PC-9 (cell line): ENCODE measurements around the gene CCDC9B. TPM values are rescaled to one million over a fixed set of nuclear protein-coding genes. Genes with fewer than 3 reads are reported as not detected.

Source experiments
- BruUV-seq: library from RNA; stranded (reverse); fragments of 400-500 nt; replicated peaks from 2 replicates; lab custom pipeline; 2021; lab: Mats Ljungman, UMichigan
- CTCF ChIA-PET: fragments of 300-600 bp; sonication (Branson Sonifier 250); formaldehyde crosslinking; loops from one replicate; lab custom pipeline; 2022; ENCODE audit warnings: antibody characterized with exemption; lab: Charles Lee
- POLR2A ChIA-PET: fragments of 300-600 bp; sonication (Branson Sonifier 250); formaldehyde crosslinking; loops from one replicate; lab custom pipeline; 2022; ENCODE audit warnings: antibody characterized with exemption; ENCODE audit not compliant: unreplicated experiment; lab: Charles Lee
- DNase-seq, 2 experiments: peaks; one replicate each; pipeline versions ENCODE4 v3.0.0 to v3.0.0-alpha.2; 2015 to 2022; ENCODE audit warnings: mixed read lengths in 1 of 2
- H2AFZ ChIP-seq: fragments of 200-600 bp; sonication (generic); 2 replicates; pipeline ENCODE4 v1.8.1; 2017; ENCODE audit warnings: antibody characterized with exemption
- H3F3A ChIP-seq: fragments of 200-600 bp; sonication (generic); 2 replicates; pipeline ENCODE4 v1.8.1; 2017; ENCODE audit warnings: antibody characterized with exemption, mild to moderate bottlenecking, low read depth; ENCODE audit not compliant: insufficient read depth
- H3K27ac ChIP-seq: fragments of 200-600 bp; sonication (generic); 2 replicates; pipeline ENCODE4 v1.6.1; 2016; ENCODE audit warnings: mixed run types
- H3K27me3 ChIP-seq: fragments of 200-600 bp; sonication (generic); 2 replicates; pipeline ENCODE4 v1.6.1; 2016; ENCODE audit warnings: low read depth, mixed run types; ENCODE audit not compliant: insufficient read depth
- H3K36me3 ChIP-seq: fragments of 200-600 bp; sonication (generic); 2 replicates; pipeline ENCODE4 v1.6.1; 2016; ENCODE audit warnings: low read depth, mixed run types
- H3K4me1 ChIP-seq: fragments of 200-600 bp; sonication (generic); replicated peaks from 2 replicates; pipeline ENCODE4 v1.6.1; 2016; ENCODE audit warnings: mixed run types; ENCODE audit not compliant: insufficient read depth
- H3K4me2 ChIP-seq: fragments of 200-600 bp; sonication (generic); 2 replicates; pipeline ENCODE4 v1.6.1; 2017; ENCODE audit warnings: mixed run types
- H3K4me3 ChIP-seq: fragments of 200-600 bp; sonication (generic); 2 replicates; pipeline ENCODE4 v1.6.1; 2016; ENCODE audit warnings: mixed run types
- H3K79me2 ChIP-seq: fragments of 200-600 bp; sonication (generic); 2 replicates; pipeline ENCODE4 v1.6.1; 2017; ENCODE audit warnings: low read depth, mixed run types
- H3K9me2 ChIP-seq: fragments of 200-600 bp; sonication (generic); 2 replicates; pipeline ENCODE4 v1.8.1; 2017; ENCODE audit warnings: mild to moderate bottlenecking; ENCODE audit not compliant: insufficient read depth
- H3K9me3 ChIP-seq: fragments of 200-600 bp; sonication (generic); 2 replicates; pipeline ENCODE4 v1.8.1; 2016; ENCODE audit warnings: low read depth; ENCODE audit not compliant: insufficient read depth
- H4K20me1 ChIP-seq: fragments of 200-600 bp; sonication (generic); 2 replicates; pipeline ENCODE4 v1.8.1; 2017; ENCODE audit not compliant: insufficient read depth
- CTCF ChIP-seq: fragments of 200-600 bp; sonication (generic); conservative IDR thresholded peaks from 2 replicates; pipeline ENCODE4 v1.6.1; 2017; ENCODE audit warnings: mixed run types, antibody characterized with exemption, mild to moderate bottlenecking, moderate library complexity
- EZH2 ChIP-seq: fragments of 200-600 bp; sonication (generic); IDR thresholded peaks from 2 replicates; pipeline ENCODE4 v1.8.0; 2017; ENCODE audit warnings: antibody characterized with exemption, low read depth
- intact Hi-C: fragments of 100-400 bp; cut with micrococcal nuclease; formaldehyde crosslinking; loops from one replicate; pipeline ENCODE4 v1.10.0; 2022; ENCODE audit not compliant: unreplicated experiment
- total RNA-seq: library from RNA; stranded (reverse); gene quantifications from 2 replicates; pipeline ENCODE4 v1.2.3, GENCODE V29; 2021

The CCDC9B gene
- total RNA-seq, 1 experiment from 2014 or later, result 141 TPM

- intact Hi-C loops, result loop anchor here (5.0 kb wide), 1 partner anchor 38 kb away; the partner anchor contains the start of gene ANKRD63
- Histone ChIP-seq H3K9me3 (no peaks in the 10 kb centered on the region), H3K4me2 (no peak overlapping the region), H3K36me3 (no peaks in the 10 kb centered on the region), H3K27me3 (no peaks in the 10 kb centered on the region), H3K4me1 (peaks cover 8% of the 10 kb centered on the region; the same call in 1 of the 2 replicates), H3K79me2 (0 out of 2 replicates have a peak, but pooled peaks cover 2% of the 10 kb centered on the region), H3K4me3 (no peak overlapping the region), H4K20me1 (no peaks in the 10 kb centered on the region), H3K27ac (no peak overlapping the region), H2AFZ (no peak overlapping the region), H3F3A (no peaks in the 10 kb centered on the region), H3K9me2 (no peaks in the 10 kb centered on the region)
- no TSS peak for BruUV-seq
- CTCF ChIA-PET, result no interaction called here
- no peak for DNase-seq
- POLR2A ChIA-PET, result no interaction called here
- TF ChIP-seq CTCF (no peak), EZH2 (no peak)
Observed at GRCh38 chr15:40320409-40320808, 20.3 kb downstream of the CCDC9B start.

- no peak for DNase-seq
- Histone ChIP-seq H3K9me3 (no peaks in the 10 kb centered on the region), H3K27ac (no peak overlapping the region), H3F3A (peaks cover 5% of the 10 kb centered on the region), H3K4me2 (no peak overlapping the region), H3K4me1 (peaks cover 9% of the 10 kb centered on the region), H4K20me1 (no peaks in the 10 kb centered on the region), H3K4me3 (no peak overlapping the region), H3K27me3 (no peaks in the 10 kb centered on the region), H2AFZ (no peak overlapping the region), H3K9me2 (no peaks in the 10 kb centered on the region), H3K36me3 (no peaks in the 10 kb centered on the region), H3K79me2 (no peaks in the 10 kb centered on the region)
- intact Hi-C loops, result no loop called here
- no peak for TF ChIP-seq EZH2
- TF ChIP-seq CTCF, result no peak
- ChIA-PET CTCF (no interaction called here), POLR2A (no interaction called here)
- no TSS peak for BruUV-seq
Observed at GRCh38 chr15:40317580-40317979, 23.2 kb downstream of the CCDC9B start.

GRCh38 chr15:40316931-40317330 lies 23.8 kb downstream of the CCDC9B start:
- no peak for DNase-seq
- H3F3A ChIP-seq, result peaks cover 5% of the 10 kb centered on the region
- no peak overlapping the region for H3K4me2 ChIP-seq
- no peak overlapping the region for H2AFZ ChIP-seq
- CTCF ChIA-PET, result no interaction called here
- H3K4me3 ChIP-seq, result no peak overlapping the region
- H3K9me2 ChIP-seq, result no peaks in the 10 kb centered on the region
- no peak for TF ChIP-seq CTCF
- TF ChIP-seq EZH2, result no peak
- H3K27ac ChIP-seq, result no peak overlapping the region
- H3K9me3 ChIP-seq, result no peaks in the 10 kb centered on the region
- H3K79me2 ChIP-seq, result no peaks in the 10 kb centered on the region
- intact Hi-C loops, result no loop called here
- no TSS peak for BruUV-seq
- POLR2A ChIA-PET, result interaction anchor here (0.7 kb wide), 1 partner anchor 384 kb away, joined by 6 read pairs; no protein-coding TSS in a partner anchor
- H4K20me1 ChIP-seq, result no peaks in the 10 kb centered on the region
- H3K4me1 ChIP-seq, result peaks cover 9% of the 10 kb centered on the region
- no peaks in the 10 kb centered on the region for H3K27me3 ChIP-seq
- H3K36me3 ChIP-seq, result no peaks in the 10 kb centered on the region
